ENCODE results near the gene PLSCR5.

DNA sequence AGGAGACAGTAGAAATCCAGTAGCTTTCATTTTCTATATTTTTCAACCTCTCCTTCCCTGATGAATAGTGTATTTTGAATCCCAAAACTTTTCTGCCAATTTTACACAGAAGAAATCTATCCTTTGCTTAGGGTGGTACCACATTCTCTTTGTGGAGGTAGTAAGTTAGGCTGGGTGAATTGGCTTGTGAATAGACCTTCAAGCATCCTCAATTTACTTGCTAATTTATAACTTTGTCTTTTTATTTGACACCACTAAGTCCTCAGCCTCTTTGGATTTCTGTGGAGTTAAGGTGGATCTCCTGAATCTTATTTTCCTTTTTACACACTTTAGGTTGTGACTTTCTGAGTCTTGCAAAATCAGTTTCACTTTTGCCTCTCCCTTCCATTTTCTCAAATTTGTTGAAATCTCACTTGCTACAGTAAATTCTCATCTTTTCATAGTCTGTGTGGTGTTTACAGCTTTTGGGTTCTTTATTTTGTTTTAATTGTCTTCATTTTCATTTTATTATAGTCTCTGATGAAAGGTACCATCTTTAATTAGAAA is 55.0 kb downstream of the PLSCR5 start:
- TF ChIP-seq, protein P1, sequence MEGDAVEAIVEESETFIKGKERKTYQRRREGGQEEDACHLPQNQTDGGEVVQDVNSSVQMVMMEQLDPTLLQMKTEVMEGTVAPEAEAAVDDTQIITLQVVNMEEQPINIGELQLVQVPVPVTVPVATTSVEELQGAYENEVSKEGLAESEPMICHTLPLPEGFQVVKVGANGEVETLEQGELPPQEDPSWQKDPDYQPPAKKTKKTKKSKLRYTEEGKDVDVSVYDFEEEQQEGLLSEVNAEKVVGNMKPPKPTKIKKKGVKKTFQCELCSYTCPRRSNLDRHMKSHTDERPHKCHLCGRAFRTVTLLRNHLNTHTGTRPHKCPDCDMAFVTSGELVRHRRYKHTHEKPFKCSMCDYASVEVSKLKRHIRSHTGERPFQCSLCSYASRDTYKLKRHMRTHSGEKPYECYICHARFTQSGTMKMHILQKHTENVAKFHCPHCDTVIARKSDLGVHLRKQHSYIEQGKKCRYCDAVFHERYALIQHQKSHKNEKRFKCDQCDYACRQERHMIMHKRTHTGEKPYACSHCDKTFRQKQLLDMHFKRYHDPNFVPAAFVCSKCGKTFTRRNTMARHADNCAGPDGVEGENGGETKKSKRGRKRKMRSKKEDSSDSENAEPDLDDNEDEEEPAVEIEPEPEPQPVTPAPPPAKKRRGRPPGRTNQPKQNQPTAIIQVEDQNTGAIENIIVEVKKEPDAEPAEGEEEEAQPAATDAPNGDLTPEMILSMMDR (IDR thresholded peaks at IDR 0.05), result no peak
- no peak for TF ChIP-seq POLR2A (IDR thresholded peaks at IDR 0.05)
